T47D (cell line): ENCODE measurements around the gene RTP5.

Experiments used
- DNase-seq, 2 experiments: peaks; one replicate each; pipeline versions ENCODE4 v3.0.0 to v3.0.0-alpha.2; 2011 to 2012; ENCODE audit warnings: low read depth in 1 of 2, low spot score in 1 of 2
- JUND ChIP-seq: IDR thresholded peaks from 2 replicates; pipeline ENCODE4 v1.6.1; 2012; ENCODE audit warnings: low read depth
- in situ Hi-C: cut with HindIII; loops from 2 replicates; pipeline ENCODE4 v1.10.0; 2016; ENCODE audit warnings: low sequenced_read_pairs, low pct_unique_long_range_greater_than_20kb

The RTP5 gene

DNA sequence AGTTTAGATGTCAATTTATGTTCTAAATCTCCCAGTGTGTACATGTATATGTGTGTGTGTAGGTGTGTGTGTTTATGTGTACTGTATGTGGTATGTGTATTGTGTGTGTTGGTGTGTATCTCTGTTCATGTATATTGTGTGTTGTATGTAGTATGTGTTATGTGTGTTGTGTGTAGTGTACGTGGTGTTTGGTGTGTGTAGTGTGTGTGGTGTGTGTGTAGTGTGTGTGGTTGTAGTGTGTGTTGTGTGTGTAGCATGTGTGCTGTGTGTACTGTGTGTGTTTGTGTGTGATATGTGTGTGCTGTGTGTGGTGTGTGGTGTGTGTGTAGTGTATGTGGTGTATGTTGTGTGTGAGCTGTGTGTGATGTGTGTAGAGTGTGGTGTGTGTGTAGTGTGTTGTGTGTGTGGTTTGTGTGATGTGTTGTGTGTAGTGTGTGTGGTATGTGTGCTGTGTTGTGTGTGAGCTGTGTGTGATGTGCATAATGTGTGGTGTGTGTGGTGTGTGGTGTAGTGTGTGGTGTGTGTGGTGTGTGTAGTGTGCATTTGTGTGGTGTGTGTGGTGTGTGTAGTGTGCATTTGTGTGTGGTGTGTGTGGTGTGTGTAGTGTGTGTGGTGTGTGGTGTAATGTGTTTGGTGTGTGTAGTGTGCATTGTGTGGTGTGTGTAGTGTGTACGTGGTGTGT lies 5.2 kb upstream of the RTP5 start:
- no peak for DNase-seq
- in situ Hi-C loops, result no loop called here
- no peak for TF ChIP-seq JUND

DNA sequence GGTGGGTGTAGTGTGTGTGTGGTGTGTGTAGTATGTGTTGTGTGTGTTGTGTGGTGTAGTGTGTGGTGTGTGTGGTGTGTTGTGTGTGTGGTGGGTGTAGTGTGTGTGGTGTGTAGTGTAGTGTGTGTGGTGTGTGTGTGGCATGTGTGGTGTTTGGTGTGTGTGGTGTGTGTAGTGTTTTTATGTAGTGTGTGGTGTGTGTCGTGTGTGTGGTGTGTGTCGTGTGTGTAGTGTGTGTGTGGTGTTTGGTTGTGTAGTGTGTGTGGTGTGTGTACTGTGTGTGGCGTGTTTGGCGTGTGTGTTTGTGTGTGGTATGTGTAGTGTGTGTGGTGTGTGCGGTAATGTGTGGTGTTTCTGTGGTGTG lies 4.7 kb upstream of the RTP5 start:
- no peak for TF ChIP-seq JUND
- DNase-seq, result no peak
- in situ Hi-C loops, result no loop called here

- no peak for DNase-seq
- no peak for TF ChIP-seq JUND
- in situ Hi-C loops, result no loop called here
Observed at GRCh38 chr2:241865416-241865956, 4.0 kb upstream of the RTP5 start.

GRCh38 chr2:241865957-241866789 lies 3.4 kb upstream of the RTP5 start:
- in situ Hi-C loops, result no loop called here
- no peak for TF ChIP-seq JUND
- DNase-seq, result no peak

GRCh38 chr2:241866790-241867645 lies 2.5 kb upstream of the RTP5 start:
- TF ChIP-seq JUND, result no peak
- in situ Hi-C loops, result no loop called here
- DNase-seq, result no peak

GRCh38 chr2:241867776-241868420 lies 1.6 kb upstream of the RTP5 start:
- no peak for DNase-seq
- in situ Hi-C loops, result no loop called here
- TF ChIP-seq JUND, result no peak

GRCh38 chr2:241868661-241869081 lies 858 bp upstream of the RTP5 start:
- no peak for TF ChIP-seq JUND
- in situ Hi-C loops, result no loop called here
- no peak for DNase-seq

DNA sequence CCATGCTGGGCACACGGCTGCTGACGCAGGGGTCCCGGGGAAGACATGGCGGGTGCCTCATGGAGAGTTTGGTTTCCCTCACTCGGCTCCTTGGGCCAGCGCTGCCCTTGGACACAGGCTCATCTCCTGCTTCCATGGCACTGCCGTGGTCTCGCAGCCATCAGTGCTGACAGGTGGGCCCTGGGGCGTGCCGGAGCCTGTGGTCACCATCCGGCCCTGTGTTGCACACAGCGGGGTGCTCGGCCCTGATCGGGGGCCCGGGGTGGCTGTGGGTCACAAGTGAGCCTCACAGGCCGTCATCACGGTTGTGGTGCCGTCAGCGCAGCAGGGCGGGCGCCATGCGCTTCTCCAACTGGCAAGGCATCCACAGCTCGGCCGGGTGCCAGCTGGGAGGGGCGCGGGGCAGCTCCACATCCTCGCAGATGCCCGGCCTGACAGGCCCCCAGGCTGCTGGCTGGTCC lies 582 bp downstream of the RTP5 start:
- TF ChIP-seq JUND, result no peak
- in situ Hi-C loops, result no loop called here
- no peak for DNase-seq

DNA sequence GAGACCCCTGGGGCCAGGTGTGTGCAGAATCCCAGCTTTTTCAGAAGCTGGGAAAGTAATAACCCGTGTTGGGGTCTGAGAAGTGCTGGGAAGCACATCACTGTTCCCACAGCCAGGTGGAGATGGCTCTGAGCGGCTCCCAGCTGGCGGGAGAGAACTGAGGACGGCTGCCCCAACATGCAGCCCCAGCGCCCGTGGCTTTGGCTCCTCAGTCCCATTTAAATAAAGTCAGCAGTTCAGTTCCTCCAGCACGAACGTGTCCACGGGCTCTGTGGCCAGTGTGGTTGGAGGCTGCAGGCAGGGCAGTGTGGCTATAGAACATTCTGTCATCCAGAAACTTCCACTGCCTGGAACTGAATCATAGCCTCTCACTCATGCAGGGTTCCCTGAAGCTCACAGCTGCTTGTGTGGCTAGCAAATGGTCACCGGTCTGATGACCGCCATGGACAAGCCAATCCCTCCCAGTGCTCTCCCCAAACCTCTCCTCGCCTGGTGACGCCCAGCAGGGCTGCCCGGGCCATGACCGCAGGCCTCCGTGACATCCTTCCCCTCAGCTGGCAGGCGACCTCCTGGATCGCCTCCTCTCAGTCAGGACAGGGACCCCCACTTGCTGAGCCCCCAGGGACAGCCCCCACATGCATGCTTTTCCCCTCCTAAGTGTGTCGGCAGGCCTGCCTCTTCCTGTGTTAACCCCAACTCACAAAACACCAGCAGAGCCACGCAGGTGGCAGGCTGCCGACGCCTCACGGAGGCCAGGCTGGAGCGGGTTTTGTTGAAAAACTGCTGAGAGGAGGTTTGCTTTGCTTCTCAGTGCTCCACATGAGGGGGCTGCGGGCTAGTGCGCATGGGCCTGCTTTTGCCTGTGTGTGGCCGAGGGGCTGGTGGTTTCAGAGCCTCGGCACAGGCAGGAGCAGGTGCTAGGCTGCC lies 1.3 kb downstream of the RTP5 start:
- no peak for DNase-seq
- TF ChIP-seq JUND, result no peak
- in situ Hi-C loops, result no loop called here

GRCh38 chr2:241871538-241872312 lies 2.2 kb downstream of the RTP5 start:
- in situ Hi-C loops, result no loop called here
- no peak for TF ChIP-seq JUND
- no peak for DNase-seq

- in situ Hi-C loops, result no loop called here
- DNase-seq, result no peak
- TF ChIP-seq JUND, result no peak
Observed at GRCh38 chr2:241872313-241872642, 2.7 kb downstream of the RTP5 start.
